Measurements from ENCODE around the gene NAPEPLD.
"Not testable (repeated sequence)": the region's sequence is repeated elsewhere in the genome, so short reads cannot be mapped to it uniquely, and the experiment has no call there.

GRCh38 chr7:103159072-103159471 lies 10.2 kb upstream of the NAPEPLD start:
- TF ChIP-seq CTCF (IDR thresholded peaks at IDR 0.05); POLR2AphosphoS5 (IDR thresholded peaks at IDR 0.05; ENCODE audit: low read depth, low read length); REST (IDR thresholded peaks at IDR 0.05; ENCODE audit: insufficient read depth in 1 of 2, low read depth in 2 of 2, low read length in 1 of 2); TCF7L2 (IDR thresholded peaks at IDR 0.05; ENCODE audit: low read depth, low read length); SIN3A (IDR thresholded peaks at IDR 0.05; ENCODE audit: borderline replicate concordance, insufficient read depth, low read depth, low read length): not testable (repeated sequence)
